Fibroblast of the aortic adventitia (primary cell): ENCODE results near the gene PDE7B. TPM values are rescaled to one million over a fixed set of nuclear protein-coding genes. Genes with fewer than 3 reads are reported as not detected.

ENCODE experiments used
- DNase-seq: peaks from one replicate; pipeline ENCODE4 v3.0.0-alpha.2; 2010; ENCODE audit warnings: low read depth
- H3K4me3 ChIP-seq: 2 replicates; pipeline ENCODE4 v1.5.1; 2011; ENCODE audit warnings: low read depth, mild to moderate bottlenecking, control low read depth, low read length, moderate library complexity
- CTCF ChIP-seq: IDR thresholded peaks from 2 replicates; pipeline ENCODE4 v1.5.1; 2011; ENCODE audit warnings: mild to moderate bottlenecking, low read length, control low read depth, inconsistent platforms; ENCODE audit not compliant: insufficient read depth
- total RNA-seq: library from RNA; depleted of rRNA; stranded (reverse); fragments of >200 nt; gene quantifications from 2 replicates; pipeline ENCODE4 v1.2.3, GENCODE V29; 2012; ENCODE audit warnings: low replicate concordance

PDE7B gene
- total RNA-seq, 1 donor = 23.9 TPM

- H3K4me3 ChIP-seq = no peak overlapping the region
- no peak for DNase-seq
- no peak for TF ChIP-seq CTCF
Observed at GRCh38 chr6:136025736-136026135, 174.2 kb downstream of the PDE7B start.

GRCh38 chr6:136030131-136030530 lies 178.6 kb downstream of the PDE7B start:
- H3K4me3 ChIP-seq = no peak overlapping the region
- peak; percentile 35 for DNase-seq
- TF ChIP-seq CTCF = no peak

- H3K4me3 ChIP-seq = no peak overlapping the region
- peak; percentile 82 for DNase-seq
- TF ChIP-seq CTCF = peak; percentile 76
Observed at GRCh38 chr6:136031982-136032381, 180.5 kb downstream of the PDE7B start.

GRCh38 chr6:136033416-136033815 lies 181.9 kb downstream of the PDE7B start:
- no peak for DNase-seq
- H3K4me3 ChIP-seq = no peak overlapping the region
- no peak for TF ChIP-seq CTCF

- DNase-seq = no peak
- H3K4me3 ChIP-seq = no peak overlapping the region
- no peak for TF ChIP-seq CTCF
Observed at GRCh38 chr6:136034422-136034821, 182.9 kb downstream of the PDE7B start.

GRCh38 chr6:136035378-136036070 lies 184.0 kb downstream of the PDE7B start:
- no peak for TF ChIP-seq CTCF
- no peak overlapping the region for H3K4me3 ChIP-seq
- peak; percentile 92 for DNase-seq

GRCh38 chr6:136036071-136036380 lies 184.5 kb downstream of the PDE7B start:
- no peak for DNase-seq
- no peak for TF ChIP-seq CTCF
- no peak overlapping the region for H3K4me3 ChIP-seq
